GM19025 (cell line): ENCODE results near the gene EFS.
"Not testable (repeated sequence)": the region's sequence is repeated elsewhere in the genome, so short reads cannot be mapped to it uniquely, and the experiment has no call there.

Source experiments
- ATAC-seq: cut with Tn5 transposase; IDR thresholded peaks from one replicate; pipeline ENCODE4 v1.9.1; 2021; ENCODE audit warnings: mild to moderate bottlenecking, low read depth, moderate library complexity; ENCODE audit not compliant: unreplicated experiment

Gene EFS

DNA sequence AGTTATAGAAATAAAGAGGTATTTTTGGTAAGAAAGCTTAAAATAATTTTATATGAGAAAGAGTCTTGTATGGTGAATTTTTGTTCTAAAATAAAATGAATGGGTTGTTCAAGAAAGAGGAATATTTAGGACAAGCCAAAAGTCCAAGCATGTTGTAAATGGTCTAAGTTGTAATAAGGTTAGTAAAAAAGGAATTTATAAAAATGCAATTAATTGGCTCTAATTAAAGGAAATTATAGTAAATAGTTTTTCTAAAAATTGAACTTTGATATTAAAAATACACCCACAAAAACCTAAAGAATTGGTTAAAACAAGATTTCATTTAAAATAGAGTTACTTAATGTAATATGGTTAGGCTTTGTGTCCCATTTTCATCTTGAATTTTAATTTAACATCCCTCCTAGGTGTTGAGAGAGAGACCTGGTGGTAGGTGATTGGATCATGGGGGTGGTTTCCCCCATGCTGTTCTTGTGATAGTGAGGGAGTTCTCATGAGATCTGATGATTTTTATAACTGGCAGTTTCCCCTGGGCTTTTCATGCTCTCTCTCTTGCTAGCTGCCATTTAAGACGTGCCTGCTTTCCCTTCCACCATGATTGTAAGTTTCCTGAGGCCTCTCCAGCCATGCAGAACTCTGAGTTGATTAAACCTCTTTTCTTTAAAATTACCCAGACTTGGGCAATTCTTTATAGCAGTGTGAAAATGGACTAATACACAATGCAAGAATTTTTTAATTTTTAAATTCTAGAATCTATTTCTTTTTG is 25.3 kb downstream of the EFS start:
- no peak for ATAC-seq

GRCh38 chr14:23335623-23336022 is 29.3 kb downstream of the EFS start:
- no peak for ATAC-seq

GRCh38 chr14:23327947-23328744 is 36.8 kb downstream of the EFS start:
- ATAC-seq = no peak

DNA sequence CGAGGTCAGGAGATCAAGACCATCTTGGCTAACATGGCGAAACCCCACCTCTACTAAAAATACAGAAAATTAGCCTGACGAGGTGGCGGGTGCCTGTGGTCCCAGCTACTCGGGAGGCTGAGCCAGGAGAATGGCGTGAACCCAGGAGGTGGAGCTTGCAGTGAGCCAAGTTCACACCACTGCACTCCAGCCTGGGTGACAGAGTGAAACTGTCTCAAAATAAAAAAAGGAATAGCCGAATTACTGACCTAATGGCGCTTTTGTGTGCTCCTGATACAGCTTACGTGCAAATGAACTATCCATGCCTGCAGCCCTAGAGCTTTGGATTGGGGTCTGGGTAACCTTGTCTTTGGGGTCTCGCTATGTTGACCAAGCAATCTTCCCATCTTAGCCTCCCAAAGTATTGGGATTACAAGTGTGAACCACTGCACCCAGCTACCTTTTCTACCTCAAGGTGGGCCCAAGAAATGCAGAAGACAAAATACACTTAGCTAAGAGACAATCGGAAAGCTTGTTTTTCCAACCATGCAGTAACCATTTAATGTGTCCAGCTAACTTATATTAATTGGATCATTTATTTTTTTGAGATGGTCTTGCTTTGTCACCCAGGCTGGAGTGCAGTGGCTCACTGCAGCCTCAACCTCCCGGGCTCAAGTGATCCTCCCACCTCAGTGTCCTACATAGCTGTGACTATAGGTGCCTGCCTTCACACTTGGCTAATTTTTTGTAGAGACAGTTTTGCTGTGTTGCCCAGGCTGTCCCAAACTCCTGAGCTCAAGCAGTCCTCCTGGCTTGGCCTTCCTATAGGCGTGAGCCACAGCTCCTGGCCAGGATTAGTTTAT is 38.3 kb downstream of the EFS start:
- ATAC-seq = no peak

DNA sequence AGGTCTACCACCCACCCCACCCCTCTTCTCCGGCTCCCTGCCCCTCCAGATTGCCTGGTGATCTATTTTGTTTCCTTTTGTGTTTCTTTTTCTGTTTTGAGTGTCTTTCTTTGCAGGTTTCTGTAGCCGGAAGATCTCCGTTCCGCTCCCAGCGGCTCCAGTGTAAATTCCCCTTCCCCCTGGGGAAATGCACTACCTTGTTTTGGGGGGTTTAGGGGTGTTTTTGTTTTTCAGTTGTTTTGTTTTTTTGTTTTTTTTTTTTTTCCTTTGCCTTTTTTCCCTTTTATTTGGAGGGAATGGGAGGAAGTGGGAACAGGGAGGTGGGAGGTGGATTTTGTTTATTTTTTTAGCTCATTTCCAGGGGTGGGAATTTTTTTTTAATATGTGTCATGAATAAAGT is 39.2 kb downstream of the EFS start:
- not testable (repeated sequence) for ATAC-seq

- ATAC-seq = no peak
These were observed 40.0 kb downstream of the EFS start for GRCh38 chr14:23324993-23325392.

GRCh38 chr14:23324455-23324846 is 40.5 kb downstream of the EFS start:
- ATAC-seq = no peak

GRCh38 chr14:23323838-23324454 is 41.0 kb downstream of the EFS start:
- no peak for ATAC-seq

DNA sequence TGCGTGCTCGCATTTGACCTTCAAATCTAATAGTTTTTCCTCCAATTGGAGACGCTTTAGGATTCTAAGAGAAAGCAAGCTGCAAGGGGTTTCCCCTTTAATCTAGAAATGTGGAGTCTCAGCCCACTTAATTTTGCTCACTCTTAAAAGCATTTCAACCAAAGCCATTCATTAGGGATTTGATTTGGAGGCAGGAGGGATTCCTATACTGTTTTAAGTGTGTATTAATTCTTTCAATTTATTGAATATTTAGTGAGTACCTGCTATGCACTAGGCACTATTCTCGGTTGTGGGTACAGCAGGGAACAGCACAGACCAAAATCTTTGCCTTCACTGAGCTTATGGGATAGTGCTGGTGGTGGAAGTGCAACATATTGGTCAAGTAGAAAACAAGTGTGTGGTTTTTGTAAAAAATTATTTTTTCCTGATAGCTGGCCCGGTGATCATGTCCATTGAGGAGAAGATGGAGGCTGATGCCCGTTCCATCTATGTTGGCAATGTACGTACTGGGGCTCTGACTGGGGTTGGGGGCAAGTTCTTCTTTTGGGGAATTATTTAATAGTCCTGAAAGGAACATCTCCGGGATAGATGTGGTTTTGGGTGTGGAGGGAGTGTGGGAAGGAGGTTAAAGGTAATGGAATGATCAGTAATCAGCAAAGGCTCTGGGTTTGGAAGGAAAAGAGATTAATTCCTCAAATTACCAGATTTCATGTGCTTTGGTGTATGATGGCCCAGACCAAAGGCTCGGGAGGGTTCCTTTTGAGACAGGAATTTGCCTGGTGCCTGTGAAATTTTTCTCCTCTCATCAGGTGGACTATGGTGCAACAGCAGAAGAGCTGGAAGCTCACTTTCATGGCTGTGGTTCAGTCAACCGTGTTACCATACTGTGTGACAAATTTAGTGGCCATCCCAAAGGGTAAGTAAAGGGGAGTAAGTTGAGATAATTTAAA is 42.1 kb downstream of the EFS start:
- ATAC-seq = no peak

GRCh38 chr14:23321572-23322547 is 43.1 kb downstream of the EFS start:
- ATAC-seq = peak; percentile 2

DNA sequence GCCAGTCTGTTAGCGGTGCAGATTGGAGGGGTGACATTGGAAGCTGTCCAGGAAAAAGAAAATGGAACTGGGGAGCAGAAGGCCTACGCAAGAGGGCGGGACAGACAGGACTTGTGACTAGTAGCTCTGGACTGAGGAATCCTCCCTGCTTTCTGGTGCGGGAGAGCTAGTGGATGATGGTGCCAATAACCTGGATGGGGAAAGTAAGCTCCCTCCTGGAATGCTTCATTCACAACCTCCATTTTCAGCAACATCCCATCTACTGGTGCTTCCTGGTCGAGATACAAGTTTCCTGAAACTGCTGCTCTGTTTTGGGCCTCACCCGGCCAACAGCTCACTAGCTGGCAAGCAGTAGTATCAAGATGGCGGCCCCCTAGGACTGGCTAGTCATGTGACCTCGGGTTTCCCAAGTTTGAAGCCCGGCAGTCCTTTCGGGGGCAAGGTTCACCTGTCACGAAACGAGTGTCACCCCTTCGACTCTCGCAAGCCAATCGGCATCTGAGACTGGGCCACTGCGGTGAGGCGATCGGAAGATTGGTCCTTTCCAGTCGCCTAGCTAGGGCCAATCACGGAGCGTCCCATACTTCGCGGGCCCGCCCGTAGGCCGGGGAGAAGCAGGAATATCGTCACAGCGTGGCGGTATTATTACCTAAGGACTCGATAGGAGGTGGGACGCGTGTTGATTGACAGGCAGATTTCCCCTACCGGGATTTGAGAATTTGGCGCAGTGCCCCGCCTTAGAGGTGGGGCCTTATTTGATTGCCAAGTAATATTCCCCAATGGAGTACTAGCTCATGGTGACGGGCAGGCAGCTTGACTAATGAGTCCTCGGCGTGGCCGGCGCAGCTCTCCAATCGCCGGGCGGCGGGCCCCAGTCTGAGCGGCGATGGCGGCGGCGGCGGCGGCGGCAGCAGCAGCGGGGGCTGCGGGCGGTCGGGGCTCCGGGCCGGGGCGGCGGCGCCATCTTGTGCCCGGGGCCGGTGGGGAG is 44.1 kb downstream of the EFS start, which contains the start of gene PABPN1:
PABPN1 (plus strand) TSS at position 874 of the 988 bp plus-strand sequence; CDS start at position 887, 13 bp downstream.
- ATAC-seq = peak; percentile 86

- ATAC-seq = no peak
These were observed 45.0 kb downstream of the EFS start for GRCh38 chr14:23319746-23320583.

DNA sequence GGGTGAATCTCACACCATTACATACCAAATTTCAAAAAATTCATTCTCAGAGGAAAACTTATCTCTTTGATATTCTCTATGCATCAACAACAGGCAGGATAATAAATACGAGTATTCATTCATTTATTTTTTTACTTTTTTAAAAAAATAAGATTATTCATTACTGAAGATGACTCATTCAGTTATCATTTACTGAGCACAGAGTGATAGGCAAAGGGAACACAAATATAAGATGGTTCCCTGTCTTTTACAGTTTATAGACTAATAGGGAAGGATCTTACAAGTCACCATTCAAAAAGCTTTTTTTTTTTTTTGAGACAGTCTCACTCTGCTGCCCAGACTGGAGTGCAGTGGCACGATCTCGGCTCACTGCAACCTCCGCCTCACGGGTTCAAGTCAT is 48.7 kb downstream of the EFS start:
- no peak for ATAC-seq

GRCh38 chr14:23310546-23310945 is 54.4 kb downstream of the EFS start:
- no peak for ATAC-seq

DNA sequence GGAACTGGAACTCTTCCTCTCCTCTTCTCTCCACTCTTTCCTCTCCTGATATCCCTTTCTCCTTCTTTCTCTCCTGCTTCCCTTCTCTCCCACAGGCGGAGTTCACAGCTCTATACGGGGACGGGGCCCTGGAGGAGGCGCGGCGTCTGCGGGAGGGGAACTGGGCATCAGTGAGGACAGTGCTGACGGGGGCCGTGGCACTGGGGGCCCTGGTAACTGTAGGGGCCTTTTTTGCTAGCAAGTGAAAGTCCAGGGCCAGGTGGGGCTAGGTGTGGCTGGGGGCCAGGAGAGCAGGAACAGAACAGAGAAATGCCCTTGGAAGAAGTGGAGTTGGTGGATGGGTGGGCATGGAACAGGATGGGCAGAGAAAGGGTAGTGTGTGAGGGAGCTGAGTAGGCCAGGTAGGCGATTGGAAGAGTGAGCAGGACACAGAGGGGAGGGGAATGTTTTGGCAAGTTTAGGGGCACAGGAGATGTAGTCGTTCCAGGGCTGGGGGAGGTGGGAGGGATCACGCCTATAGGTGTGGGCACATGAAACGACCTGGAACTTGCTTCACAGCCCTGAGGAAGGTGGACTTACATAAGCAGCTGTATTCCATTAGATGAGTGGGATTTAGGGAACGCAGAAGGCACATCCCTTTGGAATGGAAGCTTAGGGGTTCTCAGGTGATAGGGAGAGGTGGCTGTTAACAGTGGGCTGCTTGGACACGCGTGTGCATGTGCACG is 56.1 kb downstream of the EFS start:
- no peak for ATAC-seq
